CD4-positive, alpha-beta T cell treated with Interleukin-4 for 4 hours (primary cell): ENCODE results near the gene CACNA1C.

Experiments used
- DNase-seq: peaks from one replicate; pipeline ENCODE4 v3.0.0-alpha.2; 2020

The CACNA1C gene

GRCh38 chr12:2212537-2212936, 159.8 kb downstream of the CACNA1C start:
- no peak for DNase-seq

- DNase-seq, result no peak
Measured at GRCh38 chr12:2212971-2213869, 160.4 kb downstream of the CACNA1C start.

- DNase-seq, result no peak
Measured at GRCh38 chr12:2214411-2214810, 161.6 kb downstream of the CACNA1C start.

- DNase-seq, result no peak
Measured at GRCh38 chr12:2215709-2216560, 163.1 kb downstream of the CACNA1C start.

- DNase-seq, result no peak
Measured at GRCh38 chr12:2218706-2219105, 165.9 kb downstream of the CACNA1C start.

- no peak for DNase-seq
Measured at GRCh38 chr12:2221030-2221621, 168.3 kb downstream of the CACNA1C start.

GRCh38 chr12:2222691-2223090, 169.9 kb downstream of the CACNA1C start:
- DNase-seq, result no peak

- no peak for DNase-seq
Measured at GRCh38 chr12:2224961-2225360, 172.2 kb downstream of the CACNA1C start.

- no peak for DNase-seq
Measured at GRCh38 chr12:2225696-2226095, 172.9 kb downstream of the CACNA1C start.

- DNase-seq, result no peak
Measured at GRCh38 chr12:2226641-2227040, 173.9 kb downstream of the CACNA1C start.

GRCh38 chr12:2227360-2227759, 174.6 kb downstream of the CACNA1C start:
- no peak for DNase-seq

GRCh38 chr12:2228535-2228934, 175.7 kb downstream of the CACNA1C start:
- DNase-seq, result no peak

GRCh38 chr12:2229661-2230539, 177.1 kb downstream of the CACNA1C start:
- DNase-seq, result no peak

- no peak for DNase-seq
Measured at GRCh38 chr12:2231011-2231595, 178.3 kb downstream of the CACNA1C start.

- DNase-seq, result no peak
Measured at GRCh38 chr12:2231956-2232355, 179.2 kb downstream of the CACNA1C start.

GRCh38 chr12:2233034-2233433, 180.2 kb downstream of the CACNA1C start:
- no peak for DNase-seq

GRCh38 chr12:2234091-2234490, 181.3 kb downstream of the CACNA1C start:
- DNase-seq, result no peak

GRCh38 chr12:2234646-2235350, 182.0 kb downstream of the CACNA1C start:
- no peak for DNase-seq

- no peak for DNase-seq
Measured at GRCh38 chr12:2236506-2237294, 183.9 kb downstream of the CACNA1C start.

- no peak for DNase-seq
Measured at GRCh38 chr12:2238111-2238510, 185.3 kb downstream of the CACNA1C start.
